GM18498 (cell line): ENCODE results near the gene TMEM60.
"Not testable (repeated sequence)": the region's sequence is repeated elsewhere in the genome, so short reads cannot be mapped to it uniquely, and the experiment has no call there.

Experiments used
- ATAC-seq: cut with Tn5 transposase; IDR thresholded peaks from one replicate; pipeline ENCODE4 v1.9.1; 2021; ENCODE audit warnings: mild to moderate bottlenecking, moderate library complexity; ENCODE audit not compliant: unreplicated experiment

The TMEM60 gene

DNA sequence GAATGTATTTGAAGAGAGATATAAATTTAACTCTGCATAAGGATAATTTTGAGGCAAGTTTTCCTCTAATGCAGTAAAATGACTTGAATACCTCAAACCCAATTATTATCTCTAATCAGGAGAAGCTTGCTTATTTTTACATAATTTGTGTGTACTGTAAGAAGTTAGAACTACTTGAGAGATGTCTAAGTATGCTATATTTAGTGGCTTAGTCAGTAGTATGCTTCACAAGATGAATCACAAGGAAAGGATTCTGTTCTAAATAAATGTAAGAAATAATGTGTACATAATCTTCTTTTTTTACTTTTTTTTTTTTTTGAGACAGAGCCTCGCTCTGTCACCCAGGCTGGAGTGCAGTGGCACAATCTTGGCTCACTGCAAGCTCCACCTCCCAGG lies 14.1 kb upstream of the TMEM60 start:
- ATAC-seq, result no peak

- ATAC-seq, result no peak
Measured at GRCh38 chr7:77811516-77812289, 13.5 kb upstream of the TMEM60 start.

- ATAC-seq, result no peak
Measured at GRCh38 chr7:77808517-77808916, 10.3 kb upstream of the TMEM60 start.

GRCh38 chr7:77806425-77806824 lies 8.2 kb upstream of the TMEM60 start:
- ATAC-seq, result no peak

GRCh38 chr7:77802557-77803405 lies 4.5 kb upstream of the TMEM60 start:
- no peak for ATAC-seq

DNA sequence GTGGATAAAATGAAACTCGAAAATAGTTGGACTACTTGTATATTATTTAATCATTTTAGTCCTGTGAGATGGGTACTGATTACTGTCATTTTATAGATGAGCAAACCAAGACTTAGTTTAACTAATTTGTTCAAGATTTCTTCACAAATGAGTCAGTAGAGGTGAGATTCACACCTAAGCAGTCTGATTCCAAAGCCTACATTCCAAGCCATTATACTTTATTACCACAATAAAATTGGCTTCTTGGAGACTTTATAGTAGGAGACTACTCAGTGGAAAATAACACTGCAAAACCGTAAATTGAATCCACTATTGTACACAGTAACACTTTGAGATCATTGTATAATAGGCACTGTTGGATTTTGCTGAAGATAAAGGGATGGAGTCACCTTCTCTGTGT lies 2.5 kb upstream of the TMEM60 start:
- ATAC-seq, result no peak

DNA sequence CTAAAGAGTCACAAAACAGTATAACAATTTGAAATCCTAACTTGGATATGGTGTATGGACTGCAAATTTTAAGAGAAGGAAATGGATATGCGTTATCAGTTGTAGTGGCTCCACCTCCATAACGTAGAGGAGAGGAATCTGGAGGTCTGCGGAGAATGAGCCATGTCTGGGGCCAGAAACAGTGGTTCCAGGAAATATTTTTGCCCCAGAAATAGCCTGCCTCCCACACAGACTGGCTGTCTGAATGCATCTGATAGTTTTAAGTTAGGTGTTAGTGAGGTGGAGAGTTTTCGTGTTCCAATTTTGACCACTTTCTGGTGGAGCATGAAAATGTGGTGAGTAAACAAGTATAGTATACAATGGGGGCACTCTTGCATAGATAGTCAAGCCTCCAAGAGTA lies 1.9 kb upstream of the TMEM60 start:
- ATAC-seq, result no peak

DNA sequence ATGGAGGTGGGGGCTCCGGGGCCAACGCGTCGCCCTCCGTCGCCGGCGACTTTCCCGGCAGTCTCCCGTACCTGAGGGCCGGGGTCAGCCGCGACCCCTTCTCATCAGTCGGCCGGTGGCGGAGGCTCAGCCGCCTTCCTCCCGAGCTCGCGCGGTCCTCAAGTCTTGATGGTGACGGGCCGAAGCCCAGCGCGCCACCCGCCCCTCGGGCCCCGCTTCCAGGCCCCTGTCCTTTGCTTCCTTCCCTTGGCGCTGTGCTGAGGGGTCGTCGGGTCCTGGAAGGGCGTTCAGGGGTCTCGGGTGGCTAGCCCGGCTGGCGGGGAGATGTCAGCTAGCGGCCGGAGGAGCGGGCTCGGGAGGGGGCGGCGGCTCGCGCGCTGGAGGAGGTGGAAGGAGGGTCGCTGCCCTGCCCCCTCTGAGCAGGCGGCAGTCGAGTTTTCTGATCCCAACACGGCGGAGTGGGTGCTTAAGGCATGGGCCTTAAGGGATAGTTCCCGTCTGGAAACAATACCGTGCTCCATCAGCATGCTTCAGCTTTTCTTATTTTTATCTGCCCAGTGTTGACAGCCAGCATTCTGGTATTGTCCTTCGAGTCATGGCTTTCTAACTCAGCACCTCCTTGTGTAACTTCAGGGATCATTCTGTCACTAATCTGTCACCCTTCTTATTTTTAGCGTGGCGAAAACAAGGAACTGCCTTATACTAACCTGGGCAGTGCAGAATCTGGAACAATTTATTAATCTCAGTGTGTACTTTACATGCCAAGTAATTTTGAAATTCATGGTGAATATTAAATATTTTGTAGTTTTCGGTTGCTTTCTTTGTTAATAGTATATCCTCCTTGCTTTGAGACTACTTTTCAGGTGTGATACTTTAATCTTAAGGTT lies 1.1 kb upstream of the TMEM60 start:
- ATAC-seq, result peak; percentile 5

DNA sequence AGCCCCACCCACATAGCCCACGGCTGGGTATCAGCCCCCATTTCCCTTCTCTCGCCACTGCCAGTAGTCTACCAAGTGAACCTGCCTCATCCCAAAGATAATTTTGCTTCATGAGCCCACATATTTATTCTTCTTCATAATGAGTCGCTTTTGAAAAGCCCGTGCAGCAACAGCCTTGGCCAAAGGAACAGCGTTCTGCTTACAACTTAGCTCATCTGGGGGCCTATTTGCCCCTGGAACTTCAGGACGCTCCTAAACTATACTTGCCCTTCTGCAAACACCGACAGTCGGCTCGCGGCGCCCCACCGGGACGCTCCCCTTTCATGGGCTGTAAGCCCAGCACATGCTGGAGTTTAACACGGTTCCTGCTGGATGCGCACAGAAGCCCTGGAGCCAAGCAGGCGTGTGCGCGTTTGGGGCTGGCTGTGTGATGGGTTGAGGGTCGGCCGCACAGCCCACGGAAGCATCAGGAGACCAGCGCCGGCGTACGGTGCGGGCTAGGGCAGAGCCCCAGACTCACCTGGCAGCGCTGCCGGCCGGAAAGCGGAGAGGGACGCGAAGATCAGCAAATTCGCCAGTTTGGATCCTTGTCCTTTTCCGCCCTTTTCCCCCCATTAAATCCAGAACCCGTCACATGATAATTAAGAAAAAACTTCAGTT lies 370 bp downstream of the TMEM60 start:
- peak; percentile 38 for ATAC-seq

- no peak for ATAC-seq
Measured at GRCh38 chr7:77796960-77797359, 1.3 kb downstream of the TMEM60 start.

DNA sequence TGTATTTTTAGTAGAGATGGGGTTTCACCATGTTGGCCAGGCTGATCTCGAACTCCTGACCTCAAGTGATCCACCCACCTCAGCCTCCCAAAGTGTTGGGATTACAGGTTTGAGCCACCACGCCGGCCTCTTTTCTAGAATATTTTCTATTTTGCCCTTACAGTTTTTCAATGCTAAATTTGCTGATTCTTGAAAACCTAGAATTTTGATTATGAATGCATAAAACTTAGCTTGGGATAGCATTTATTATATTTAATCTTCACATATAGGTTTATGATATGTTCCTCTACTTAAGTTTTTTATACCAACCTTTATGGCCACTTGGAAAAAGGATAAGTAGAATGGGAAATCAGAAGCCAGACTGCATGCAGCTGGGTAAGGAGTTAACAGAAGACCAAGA lies 2.1 kb downstream of the TMEM60 start:
- no peak for ATAC-seq

- no peak for ATAC-seq
Measured at GRCh38 chr7:77794000-77794399, 4.2 kb downstream of the TMEM60 start.

DNA sequence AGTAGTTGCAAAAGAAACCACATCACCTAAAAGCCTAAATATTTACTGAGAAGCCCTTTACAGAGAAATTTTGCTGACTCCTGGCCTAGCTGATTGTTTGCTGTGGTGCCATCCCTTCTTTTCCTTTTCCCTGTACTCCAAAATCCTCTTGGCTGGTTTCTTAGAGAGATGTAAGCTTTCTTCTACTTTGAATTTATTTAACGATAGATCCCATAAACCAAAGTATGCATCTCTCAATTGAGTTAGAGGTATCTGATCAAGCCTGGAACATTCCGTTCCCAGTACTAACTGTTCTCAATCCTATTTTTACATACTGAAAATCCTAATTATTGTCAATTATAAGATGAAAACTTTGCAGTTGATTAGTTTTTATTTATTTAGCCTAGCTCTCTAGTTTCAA lies 6.3 kb downstream of the TMEM60 start:
- ATAC-seq, result no peak

DNA sequence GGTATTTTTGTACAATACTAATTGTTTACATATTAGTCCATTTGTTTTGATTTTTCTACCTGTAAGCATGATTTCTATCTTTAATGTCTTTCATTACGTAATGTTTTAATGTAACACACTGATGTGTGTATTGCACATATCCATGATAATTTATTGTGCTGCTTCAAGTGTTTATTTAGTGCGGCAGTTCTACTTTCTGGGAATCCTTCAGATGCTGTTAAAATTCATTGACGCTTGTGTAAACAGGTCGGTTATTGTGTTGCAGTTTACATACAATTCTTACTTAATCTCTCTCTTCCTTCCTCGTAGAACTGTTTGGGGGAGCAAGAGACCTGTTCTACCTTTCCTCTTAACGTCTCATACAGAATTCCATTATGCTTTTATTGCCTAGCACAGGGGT lies 6.9 kb downstream of the TMEM60 start:
- ATAC-seq, result no peak

DNA sequence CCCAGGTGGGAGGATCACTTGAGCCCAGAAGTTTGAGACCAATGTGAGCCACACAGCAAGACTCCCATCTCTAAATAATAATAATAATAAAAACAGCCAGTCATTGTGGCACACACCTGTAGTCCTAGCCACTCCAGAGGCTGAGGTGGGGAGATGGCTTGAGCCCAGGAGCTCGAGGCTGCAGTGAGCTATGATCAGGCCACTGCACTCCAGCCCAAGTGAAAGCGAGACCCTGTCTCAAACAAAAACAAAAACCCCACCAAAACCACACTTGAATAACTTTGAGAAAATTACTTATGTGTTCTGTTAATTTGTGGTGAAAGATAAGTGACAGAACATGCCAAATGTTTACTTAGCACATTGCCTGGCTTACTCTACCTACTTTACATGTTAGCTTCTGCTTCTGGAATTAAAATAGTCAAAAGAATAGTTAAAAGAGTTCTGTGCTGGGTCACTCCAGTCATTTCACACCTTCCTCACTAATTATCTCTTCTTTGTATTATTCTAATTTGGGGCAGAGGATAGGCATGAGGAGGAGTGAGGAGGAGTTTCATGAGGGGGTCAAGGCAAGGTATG lies 9.8 kb downstream of the TMEM60 start:
- no peak for ATAC-seq

GRCh38 chr7:77786741-77787140 lies 11.5 kb downstream of the TMEM60 start:
- no peak for ATAC-seq

GRCh38 chr7:77786018-77786417 lies 12.2 kb downstream of the TMEM60 start:
- ATAC-seq, result no peak

DNA sequence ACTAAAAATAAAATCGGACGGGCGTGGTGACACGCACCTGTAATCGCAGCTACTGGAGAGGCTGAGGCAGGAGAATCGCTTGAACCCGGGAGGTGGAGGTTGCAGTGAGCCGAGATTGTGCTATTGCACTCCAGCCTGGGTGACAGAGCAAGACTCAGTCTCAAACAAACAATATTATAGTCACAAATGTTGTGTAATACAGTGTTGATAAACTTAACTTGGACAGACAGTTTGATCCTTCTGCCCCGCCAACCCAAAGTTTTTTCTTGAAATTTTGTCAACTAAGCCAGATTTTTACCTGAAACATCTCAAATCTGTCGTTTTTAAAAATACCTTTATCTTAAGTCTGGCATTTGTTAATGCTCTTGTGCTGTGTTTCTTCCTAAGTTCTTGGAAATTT lies 13.8 kb downstream of the TMEM60 start:
- not testable (repeated sequence) for ATAC-seq

- ATAC-seq, result no peak
Measured at GRCh38 chr7:77783545-77783944, 14.7 kb downstream of the TMEM60 start.

DNA sequence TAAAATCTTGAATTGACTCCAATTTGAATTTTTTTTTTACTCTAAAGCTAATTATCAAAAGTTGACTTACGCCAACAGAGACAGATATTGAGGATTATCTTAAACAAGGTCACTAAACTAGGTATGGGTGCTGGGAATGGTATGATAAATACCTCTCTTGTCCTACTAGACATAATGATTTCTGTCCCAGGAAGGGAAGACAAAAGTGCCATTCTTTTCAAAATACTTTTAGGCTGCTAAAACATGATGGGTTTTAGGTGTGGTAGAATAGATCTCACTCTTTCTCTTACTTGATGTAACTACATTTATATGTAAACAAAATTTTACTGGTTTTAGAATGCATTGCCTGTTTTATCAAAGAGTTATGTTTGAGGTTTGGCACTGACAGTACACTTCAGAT lies 15.1 kb downstream of the TMEM60 start:
- ATAC-seq, result no peak
